Keratinocyte (primary cell): ENCODE data around the gene PTPRN2. TPM values are rescaled to one million over a fixed set of nuclear protein-coding genes. Genes with fewer than 3 reads are reported as not detected.

Experiments
- DNase-seq: peaks from one replicate; pipeline ENCODE4 v3.0.0-alpha.2; 2011; ENCODE audit warnings: low read depth, missing footprints, low spot score
- FAIRE-seq: peaks from 2 replicates; lab custom pipeline; 2011; peaks lifted over from hg19 to GRCh38; lab: Jason Lieb, UNC
- H2AFZ ChIP-seq: 2 replicates; pipeline ENCODE4 v1.6.0; 2012; ENCODE audit warnings: low read length, control low read depth, inconsistent platforms; ENCODE audit not compliant: control insufficient read depth
- H3K27ac ChIP-seq: 2 replicates; pipeline ENCODE4 v1.5.1; 2011; ENCODE audit warnings: low read length; ENCODE audit not compliant: control insufficient read depth, insufficient read depth
- H3K27me3 ChIP-seq: 3 replicates; pipeline ENCODE4 v1.6.0; 2011; ENCODE audit warnings: low read length; ENCODE audit not compliant: control insufficient read depth, insufficient read depth; ENCODE audit errors: extremely low read depth
- H3K36me3 ChIP-seq, 2 experiments: 2 replicates in 1 of 2; 3 replicates in 1 of 2; pipeline ENCODE4 v1.5.1; 2011; ENCODE audit warnings: low read length in 2 of 2, mild to moderate bottlenecking in 1 of 2; ENCODE audit not compliant: control insufficient read depth in 2 of 2, insufficient read depth in 2 of 2; ENCODE audit errors: extremely low read depth in 1 of 2
- H3K4me1 ChIP-seq: 3 replicates; pipeline ENCODE4 v1.5.1; 2011; ENCODE audit warnings: low read length; ENCODE audit not compliant: control insufficient read depth, insufficient read depth; ENCODE audit errors: extremely low read depth
- H3K4me2 ChIP-seq: 3 replicates; pipeline ENCODE4 v1.6.0; 2011; ENCODE audit warnings: low read depth, low read length; ENCODE audit not compliant: control insufficient read depth, insufficient read depth; ENCODE audit errors: extremely low read depth
- H3K4me3 ChIP-seq, 3 experiments: fragments of 200-600 bp in 1 of 3; sonication (generic) in 1 of 3; 2 replicates in 2 of 3; 3 replicates in 1 of 3; pipeline ENCODE4 v1.5.1; 2011 to 2016; ENCODE audit warnings: low read length in 3 of 3, mild to moderate bottlenecking in 3 of 3, control low read depth in 2 of 3, inconsistent platforms in 1 of 3, low read depth in 1 of 3, mixed read lengths in 1 of 3, mixed run types in 1 of 3, moderate library complexity in 1 of 3; ENCODE audit not compliant: control insufficient read depth in 2 of 3, insufficient read depth in 2 of 3; ENCODE audit errors: extremely low read depth in 1 of 3
- H3K79me2 ChIP-seq: 2 replicates; pipeline ENCODE4 v1.6.0; 2012; ENCODE audit warnings: low read length; ENCODE audit not compliant: control insufficient read depth, insufficient read depth
- H3K9ac ChIP-seq: 3 replicates; pipeline ENCODE4 v1.6.0; 2011; ENCODE audit warnings: low read length; ENCODE audit not compliant: control insufficient read depth, insufficient read depth; ENCODE audit errors: extremely low read depth
- H3K9me1 ChIP-seq: 3 replicates; pipeline ENCODE4 v1.6.0; 2011; ENCODE audit warnings: low read length; ENCODE audit not compliant: control insufficient read depth, insufficient read depth; ENCODE audit errors: extremely low read depth
- H3K9me3 ChIP-seq: 2 replicates; pipeline ENCODE4 v1.5.1; 2012; ENCODE audit warnings: low read depth, low read length; ENCODE audit not compliant: control insufficient read depth
- H4K20me1 ChIP-seq: 3 replicates; pipeline ENCODE4 v1.6.0; 2011; ENCODE audit warnings: low read length; ENCODE audit not compliant: control insufficient read depth, insufficient read depth; ENCODE audit errors: extremely low read depth
- CTCF ChIP-seq, 3 experiments: IDR thresholded peaks in 1 of 3; conservative IDR thresholded peaks in 1 of 3; optimal IDR thresholded peaks in 1 of 3; 2 replicates in 2 of 3; 3 replicates in 1 of 3; pipeline versions ENCODE3 to v1.5.1; 2011; ENCODE audit warnings: low read length in 3 of 3, mild to moderate bottlenecking in 3 of 3, moderate library complexity in 2 of 3, control low read depth in 1 of 3, inconsistent platforms in 1 of 3; ENCODE audit not compliant: insufficient read depth in 2 of 3; ENCODE audit errors: extremely low read depth in 1 of 3
- EZH2 ChIP-seq: IDR thresholded peaks from one replicate; pipeline ENCODE4 v1.6.1; 2012; ENCODE audit warnings: inconsistent platforms, mild to moderate bottlenecking, low read length, moderate library complexity
- dilution Hi-C: fragments of 300-500 bp; cut with MboI; formaldehyde crosslinking; loops from one replicate; pipeline ENCODE4 v1.7.0; 2020; ENCODE audit warnings: low sequenced_read_pairs; ENCODE audit not compliant: extremely low pct_ligation_motif_present
- polyA plus RNA-seq, 5 experiments: library from polyadenylated mRNA; depleted of rRNA in 3 of 5; stranded (reverse) in 3 of 5; stranded (forward) in 1 of 5; unstranded in 1 of 5; fragments of >200 nt; gene quantifications; 1 replicate in 1 of 5; 2 replicates in 3 of 5; 3 replicates in 1 of 5; pipeline versions ENCODE4 v1.2.1 to v1.2.3, GENCODE V29; 2011 to 2012; ENCODE audit warnings: missing spikeins in 2 of 5, low read depth in 1 of 5, low replicate concordance in 1 of 5

PTPRN2 gene
- polyA plus RNA-seq, 1 donor (not counting 4 experiments of a cell fraction or from before 2014, with no cell fraction given) = not detected

GRCh38 chr7:157517782-157518513, 1069.7 kb downstream of the PTPRN2 start:
- no peaks in the 10 kb centered on the region for H3K4me1 ChIP-seq
- no peaks in the 10 kb centered on the region for H3K36me3 ChIP-seq
- H3K27ac ChIP-seq = no peak overlapping the region
- no peak overlapping the region for H3K4me2 ChIP-seq
- no peaks in the 10 kb centered on the region for H4K20me1 ChIP-seq
- no peak overlapping the region for H3K9ac ChIP-seq
- dilution Hi-C loops = no loop called here
- no peak overlapping the region for H3K4me3 ChIP-seq
- H2AFZ ChIP-seq = no peak overlapping the region
- H3K79me2 ChIP-seq = no peaks in the 10 kb centered on the region
- no peak for TF ChIP-seq CTCF (optimal IDR thresholded peaks at IDR 0.05 in 1 of 3, IDR thresholded peaks at IDR 0.05 in 1 of 3, conservative IDR thresholded peaks at IDR 0.05 in 1 of 3; ENCODE audit: extremely low read depth in 1 of 3, insufficient read depth in 2 of 3, low read length in 3 of 3)
- TF ChIP-seq EZH2 = no peak
- no peaks in the 10 kb centered on the region for H3K9me1 ChIP-seq
- no peak for DNase-seq
- peaks cover 6% of the 10 kb centered on the region for H3K9me3 ChIP-seq
- no peaks in the 10 kb centered on the region for H3K27me3 ChIP-seq
- no peak for FAIRE-seq

GRCh38 chr7:157516911-157517781, 1070.5 kb downstream of the PTPRN2 start:
- FAIRE-seq = no peak
- no peaks in the 10 kb centered on the region for H3K27me3 ChIP-seq
- TF ChIP-seq EZH2 (no peak), CTCF (optimal IDR thresholded peaks at IDR 0.05 in 1 of 3, IDR thresholded peaks at IDR 0.05 in 1 of 3, conservative IDR thresholded peaks at IDR 0.05 in 1 of 3; ENCODE audit: extremely low read depth in 1 of 3, insufficient read depth in 2 of 3, low read length in 3 of 3) (no peak)

More at GRCh38 chr7:157516911-157517781, 1070.5 kb downstream of the PTPRN2 start:
- no peaks in the 10 kb centered on the region for H4K20me1 ChIP-seq
- H3K79me2 ChIP-seq = no peaks in the 10 kb centered on the region
- no peak overlapping the region for H3K9ac ChIP-seq
- no peak for DNase-seq
- H3K4me2 ChIP-seq = no peak overlapping the region
- no peak overlapping the region for H3K27ac ChIP-seq
- no peak overlapping the region for H3K4me3 ChIP-seq
- no peak overlapping the region for H2AFZ ChIP-seq
- no peaks in the 10 kb centered on the region for H3K9me1 ChIP-seq
- dilution Hi-C loops = no loop called here
- no peaks in the 10 kb centered on the region for H3K36me3 ChIP-seq
- H3K4me1 ChIP-seq = no peaks in the 10 kb centered on the region
- H3K9me3 ChIP-seq = peaks cover 4% of the 10 kb centered on the region
